Spleen (tissue), 7 donors: ENCODE results near the gene GRID2.

Experiments
- POLR2A ChIP-seq, 3 donors: fragments of 450-650 bp; IDR thresholded peaks; one replicate each; pipeline ENCODE4 v1.5.1; 2017; ENCODE audit warnings: antibody characterized with exemption in 3 of 3, mild to moderate bottlenecking in 1 of 3
- TF ChIP-seq, protein P1 (sequence below), 11 experiments: fragments of 200-600 bp in 7 of 11; fragments of 450-650 bp in 4 of 11; sonication (generic) in 4 of 11; IDR thresholded peaks in 8 of 11; conservative IDR thresholded peaks in 3 of 11; 1 replicate in 7 of 11; 2 replicates in 4 of 11; pipeline versions ENCODE4 v1.4.0 to v1.8.0; 2016 to 2021; ENCODE audit warnings: antibody characterized with exemption in 11 of 11, inconsistent platforms in 4 of 11, mild to moderate bottlenecking in 1 of 11
- donor health status: DM: no; HTN: no; CAD: no; lungs with moderate emphysema.
- donor health status: DM: no; HTN: no; CAD: no.
- donor health status: DM: no; HTN: no; CAD: no.

DNA sequence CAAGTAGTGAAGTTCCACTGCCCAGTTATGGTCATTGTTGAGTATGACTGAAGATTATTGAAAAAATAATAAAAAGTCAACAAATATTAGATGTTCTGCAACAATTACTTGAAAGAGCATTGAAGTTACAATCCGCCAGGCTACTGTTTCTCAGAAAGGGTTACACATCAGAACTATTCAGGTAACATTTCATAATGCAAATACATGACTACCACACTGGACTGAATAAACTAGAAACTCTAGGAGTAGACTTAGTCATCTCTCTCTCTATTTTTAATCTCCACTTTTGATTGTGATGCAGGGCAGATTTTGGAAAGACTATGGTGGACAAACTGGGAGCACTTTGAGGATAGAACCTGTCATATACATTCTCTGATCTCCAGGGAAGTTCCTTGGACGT is 776.5 kb downstream of the GRID2 start:
- TF ChIP-seq, protein P1, sequence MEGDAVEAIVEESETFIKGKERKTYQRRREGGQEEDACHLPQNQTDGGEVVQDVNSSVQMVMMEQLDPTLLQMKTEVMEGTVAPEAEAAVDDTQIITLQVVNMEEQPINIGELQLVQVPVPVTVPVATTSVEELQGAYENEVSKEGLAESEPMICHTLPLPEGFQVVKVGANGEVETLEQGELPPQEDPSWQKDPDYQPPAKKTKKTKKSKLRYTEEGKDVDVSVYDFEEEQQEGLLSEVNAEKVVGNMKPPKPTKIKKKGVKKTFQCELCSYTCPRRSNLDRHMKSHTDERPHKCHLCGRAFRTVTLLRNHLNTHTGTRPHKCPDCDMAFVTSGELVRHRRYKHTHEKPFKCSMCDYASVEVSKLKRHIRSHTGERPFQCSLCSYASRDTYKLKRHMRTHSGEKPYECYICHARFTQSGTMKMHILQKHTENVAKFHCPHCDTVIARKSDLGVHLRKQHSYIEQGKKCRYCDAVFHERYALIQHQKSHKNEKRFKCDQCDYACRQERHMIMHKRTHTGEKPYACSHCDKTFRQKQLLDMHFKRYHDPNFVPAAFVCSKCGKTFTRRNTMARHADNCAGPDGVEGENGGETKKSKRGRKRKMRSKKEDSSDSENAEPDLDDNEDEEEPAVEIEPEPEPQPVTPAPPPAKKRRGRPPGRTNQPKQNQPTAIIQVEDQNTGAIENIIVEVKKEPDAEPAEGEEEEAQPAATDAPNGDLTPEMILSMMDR (IDR thresholded peaks at IDR 0.05 in 8 of 11, conservative IDR thresholded peaks at IDR 0.05 in 3 of 11) = no peak
- no peak for TF ChIP-seq POLR2A (IDR thresholded peaks at IDR 0.05)
